H1 (cell line): ENCODE results near the gene SOX13. TPM values are rescaled to one million over a fixed set of nuclear protein-coding genes. Genes with fewer than 3 reads are reported as not detected.

Source experiments
- CTCF ChIA-PET: fragments of 300-600 bp; sonication (Branson Sonifier 250); formaldehyde crosslinking; loops from one replicate; lab custom pipeline; 2021; ENCODE audit not compliant: partially characterized antibody; lab: Charles Lee
- POLR2A ChIA-PET: fragments of 300-600 bp; sonication (Branson Sonifier 250); formaldehyde crosslinking; loops from one replicate; lab custom pipeline; 2021; ENCODE audit warnings: inconsistent platforms; ENCODE audit not compliant: partially characterized antibody; lab: Charles Lee
- DNase-seq, 2 experiments: peaks; one replicate each; pipeline versions ENCODE4 v3.0.0 to v3.0.0-alpha.2; 2010 to 2022; ENCODE audit warnings: low spot score in 2 of 2, low read depth in 1 of 2, mixed read lengths in 1 of 2
- FAIRE-seq: peaks from 2 replicates; lab custom pipeline; 2011; peaks lifted over from hg19 to GRCh38; lab: Jason Lieb, UNC
- H2AFZ ChIP-seq: 2 replicates; pipeline ENCODE4 v1.8.1; 2012; ENCODE audit warnings: low read length, inconsistent platforms
- H2AK5ac ChIP-seq: 2 replicates; pipeline ENCODE4 v1.6.1; 2013; ENCODE audit warnings: low read depth, low read length
- H2BK120ac ChIP-seq: replicated peaks from 2 replicates; pipeline ENCODE3; 2013; ENCODE audit warnings: low read depth, low read length, inconsistent platforms
- H2BK12ac ChIP-seq: 2 replicates; pipeline ENCODE4 v1.6.1; 2013; ENCODE audit warnings: low read depth, low read length
- H2BK15ac ChIP-seq: 2 replicates; pipeline ENCODE4 v1.6.1; 2013; ENCODE audit warnings: low read length
- H2BK20ac ChIP-seq: 2 replicates; pipeline ENCODE4 v1.6.1; 2013; ENCODE audit warnings: low read length
- H2BK5ac ChIP-seq: 2 replicates; pipeline ENCODE4 v1.6.1; 2013; ENCODE audit warnings: low read depth, low read length
- H3K14ac ChIP-seq: 2 replicates; pipeline ENCODE4 v1.6.1; 2013; ENCODE audit warnings: inconsistent platforms; ENCODE audit not compliant: insufficient read length
- H3K18ac ChIP-seq: 2 replicates; pipeline ENCODE4 v1.6.1; 2013; ENCODE audit warnings: low read length; ENCODE audit errors: extremely low read depth
- H3K23ac ChIP-seq: 2 replicates; pipeline ENCODE4 v1.6.1; 2013; ENCODE audit warnings: inconsistent platforms; ENCODE audit not compliant: insufficient read length
- H3K23me2 ChIP-seq: 2 replicates; pipeline ENCODE4 v1.6.1; 2013; ENCODE audit warnings: low read depth, low read length
- H3K27ac ChIP-seq: 2 replicates; pipeline ENCODE4 v1.6.1; 2011; ENCODE audit warnings: low read depth, low read length, inconsistent platforms
- H3K27me3 ChIP-seq, 4 experiments: replicated peaks in 1 of 4; 1 replicate in 1 of 4; 2 replicates in 3 of 4; pipeline versions ENCODE4 v1.6.1 to v1.8.1; 2011 to 2013; ENCODE audit warnings: low read length in 3 of 4, mild to moderate bottlenecking in 3 of 4, inconsistent platforms in 2 of 4, mixed read lengths in 2 of 4, moderate library complexity in 1 of 4; ENCODE audit not compliant: control insufficient read depth in 3 of 4, insufficient read depth in 3 of 4; ENCODE audit errors: extremely low read depth in 1 of 4
- H3K36me3 ChIP-seq, 4 experiments: 2 replicates each; pipeline versions ENCODE4 v1.6.1 to v1.8.1; 2011 to 2013; ENCODE audit warnings: mild to moderate bottlenecking in 4 of 4, low read length in 3 of 4, moderate library complexity in 2 of 4, control low read depth in 1 of 4, inconsistent platforms in 1 of 4; ENCODE audit not compliant: insufficient read depth in 4 of 4, control insufficient read depth in 2 of 4
- H3K4ac ChIP-seq: replicated peaks from 2 replicates; pipeline ENCODE3; 2013; ENCODE audit warnings: low read length, low read depth, mixed read lengths, inconsistent platforms; ENCODE audit not compliant: insufficient read length
- H3K4me1 ChIP-seq, 4 experiments: replicated peaks in 1 of 4; 1 replicate in 1 of 4; 2 replicates in 3 of 4; pipeline versions ENCODE4 v1.6.1 to v1.8.1; 2011 to 2013; ENCODE audit warnings: low read length in 3 of 4, inconsistent platforms in 2 of 4, mixed read lengths in 1 of 4; ENCODE audit not compliant: insufficient read depth in 4 of 4, control insufficient read depth in 3 of 4
- H3K4me2 ChIP-seq, 2 experiments: 2 replicates each; pipeline versions ENCODE4 v1.6.1 to v1.8.1; 2011 to 2013; ENCODE audit warnings: low read depth in 2 of 2, low read length in 2 of 2, control low read depth in 1 of 2, inconsistent platforms in 1 of 2, mild to moderate bottlenecking in 1 of 2; ENCODE audit not compliant: insufficient read depth in 1 of 2
- H3K4me3 ChIP-seq, 4 experiments: fragments of 200-600, 300-600 bp in 1 of 4; sonication (generic), shearing (Covaris generic), sonication (Bioruptor Twin) in 1 of 4; 2 replicates each; pipeline versions ENCODE4 v1.5.1 to v1.8.1; 2011 to 2016; ENCODE audit warnings: low read length in 4 of 4, low read depth in 3 of 4, control low read depth in 2 of 4, inconsistent platforms in 2 of 4, mild to moderate bottlenecking in 2 of 4, mixed read lengths in 1 of 4, moderate library complexity in 1 of 4; ENCODE audit not compliant: insufficient read depth in 2 of 4; ENCODE audit errors: extremely low read depth in 1 of 4
- H3K56ac ChIP-seq: replicated peaks from 2 replicates; pipeline ENCODE3; 2013; ENCODE audit warnings: low read depth, mild to moderate bottlenecking, mixed read lengths, low read length, inconsistent platforms; ENCODE audit not compliant: insufficient read length
- H3K79me1 ChIP-seq: 2 replicates; pipeline ENCODE4 v1.6.1; 2013; ENCODE audit warnings: low read depth, low read length, control low read depth
- H3K79me2 ChIP-seq, 2 experiments: 2 replicates each; pipeline versions ENCODE4 v1.6.1 to v1.8.1; 2012 to 2013; ENCODE audit warnings: low read length in 2 of 2, mild to moderate bottlenecking in 2 of 2, inconsistent platforms in 1 of 2; ENCODE audit not compliant: insufficient read depth in 2 of 2, control insufficient read depth in 1 of 2
- H3K9ac ChIP-seq, 4 experiments: replicated peaks in 1 of 4; 1 replicate in 1 of 4; 2 replicates in 3 of 4; pipeline versions ENCODE4 v1.6.1 to v1.8.1; 2011 to 2013; ENCODE audit warnings: low read depth in 3 of 4, low read length in 3 of 4, control low read depth in 2 of 4, mild to moderate bottlenecking in 2 of 4, moderate library complexity in 2 of 4, inconsistent platforms in 1 of 4; ENCODE audit errors: extremely low read depth in 1 of 4
- H3K9me3 ChIP-seq, 2 experiments: 2 replicates each; pipeline versions ENCODE4 v1.6.1 to v1.8.1; 2012 to 2013; ENCODE audit warnings: mild to moderate bottlenecking in 2 of 2, moderate library complexity in 2 of 2, control low read depth in 1 of 2, inconsistent platforms in 1 of 2, low read depth in 1 of 2, low read length in 1 of 2, mixed read lengths in 1 of 2; ENCODE audit not compliant: insufficient read depth in 2 of 2
- H4K20me1 ChIP-seq, 2 experiments: replicated peaks in 1 of 2; 2 replicates each; pipeline versions ENCODE3 to v1.8.1; 2011 to 2013; ENCODE audit warnings: inconsistent platforms in 2 of 2, low read length in 2 of 2, mild to moderate bottlenecking in 1 of 2; ENCODE audit not compliant: insufficient read depth in 2 of 2, control insufficient read depth in 1 of 2
- H4K5ac ChIP-seq: 2 replicates; pipeline ENCODE4 v1.6.1; 2013; ENCODE audit warnings: low read length, low read depth, mixed read lengths, inconsistent platforms; ENCODE audit not compliant: insufficient read length
- H4K8ac ChIP-seq: 2 replicates; pipeline ENCODE4 v1.8.0; 2013; ENCODE audit warnings: mild to moderate bottlenecking, moderate library complexity, low read length, inconsistent platforms; ENCODE audit not compliant: insufficient read depth; ENCODE audit errors: extremely low read depth
- H4K91ac ChIP-seq: replicated peaks from 2 replicates; pipeline ENCODE3; 2013; ENCODE audit warnings: low read length, mixed read lengths, inconsistent platforms; ENCODE audit not compliant: insufficient read length
- CBX5 ChIP-seq: fragments of 300-800, 300-1000 bp; sonication (generic); IDR thresholded peaks from 2 replicates; pipeline ENCODE4 v1.7.1; 2016; ENCODE audit warnings: antibody characterized with exemption, low read length, low read depth
- GABPA ChIP-seq: IDR thresholded peaks from 2 replicates; pipeline ENCODE4 v1.6.1; 2011; ENCODE audit warnings: mild to moderate bottlenecking, low read length, moderate library complexity, borderline replicate concordance; ENCODE audit not compliant: insufficient read depth
- JUND ChIP-seq: IDR thresholded peaks from 2 replicates; pipeline ENCODE4 v1.6.1; 2011; ENCODE audit warnings: mild to moderate bottlenecking, improper control_type of control experiment, low read length
- RAD21 ChIP-seq, 2 experiments: IDR thresholded peaks in 1 of 2; conservative IDR thresholded peaks in 1 of 2; 2 replicates each; pipeline ENCODE4 v1.6.1; 2011; ENCODE audit warnings: low read depth in 2 of 2, low read length in 2 of 2, improper control_type of control experiment in 1 of 2, inconsistent platforms in 1 of 2, mild to moderate bottlenecking in 1 of 2, moderate library complexity in 1 of 2
- RBBP5 ChIP-seq: IDR thresholded peaks from 2 replicates; pipeline ENCODE4 v1.7.1; 2012; ENCODE audit warnings: low read depth, mild to moderate bottlenecking, inconsistent platforms, low read length, moderate library complexity, borderline replicate concordance
- SRF ChIP-seq: IDR thresholded peaks from 2 replicates; pipeline ENCODE4 v1.6.1; 2011; ENCODE audit warnings: mild to moderate bottlenecking, low read depth, low read length, moderate library complexity
- TAF1 ChIP-seq: IDR thresholded peaks from 2 replicates; pipeline ENCODE4 v1.6.1; 2011; ENCODE audit warnings: mild to moderate bottlenecking, low read depth, low read length
- TBP ChIP-seq: IDR thresholded peaks from 2 replicates; pipeline ENCODE4 v1.6.1; 2011; ENCODE audit warnings: low read depth, low read length, improper control_type of control experiment
- ZNF274 ChIP-seq: IDR thresholded peaks from 2 replicates; pipeline ENCODE4 v1.7.0; 2012; ENCODE audit warnings: low read length, borderline replicate concordance; ENCODE audit errors: extremely low read depth
- WGBS, 2 experiments: shearing (Covaris generic) in 1 of 2; methylation state at CpG; one replicate each; pipeline versions ENCODE4 v1.1.6 to v1.1.7; 2013 to 2015; ENCODE audit warnings: low lambda C conversion rate in 2 of 2, mixed read lengths in 2 of 2, inconsistent platforms in 1 of 2, low coverage in 1 of 2, missing lambda C conversion rate in 1 of 2; ENCODE audit not compliant: insufficient replicate concordance in 2 of 2, insufficient coverage in 1 of 2, insufficient read length in 1 of 2; ENCODE audit errors: extremely low coverage in 1 of 2, missing lambda C conversion rate in 1 of 2; 5-methylcytosine and 5-hydroxymethylcytosine counted together
- polyA plus RNA-seq, 7 experiments: library from polyadenylated mRNA; depleted of rRNA in 3 of 7; stranded (reverse) in 5 of 7; unstranded in 2 of 7; fragments of >200 nt in 5 of 7; fragments of 200-250 nt in 2 of 7; gene quantifications; 1 replicate in 5 of 7; 2 replicates in 1 of 7; 4 replicates in 1 of 7; pipeline versions ENCODE4 v1.2.1 to v1.2.3, GENCODE V29; 2011 to 2013; ENCODE audit warnings: missing spikeins in 2 of 7, mixed read lengths in 2 of 7
- total RNA-seq: library from RNA; stranded (reverse); fragmentation: NEBNext Ultra II Directional; extraction: Animal tissue kit (Norgen Biotek cat#: 25700); gene quantifications from 2 replicates; pipeline ENCODE4 v1.2.1, GENCODE V29; 2021

Gene SOX13
- total and polyA plus RNA-seq, 2 of the 8 experiments (the other 6 are each of a cell fraction or from before 2014, with no cell fraction given), result 113 to 173 TPM

DNA sequence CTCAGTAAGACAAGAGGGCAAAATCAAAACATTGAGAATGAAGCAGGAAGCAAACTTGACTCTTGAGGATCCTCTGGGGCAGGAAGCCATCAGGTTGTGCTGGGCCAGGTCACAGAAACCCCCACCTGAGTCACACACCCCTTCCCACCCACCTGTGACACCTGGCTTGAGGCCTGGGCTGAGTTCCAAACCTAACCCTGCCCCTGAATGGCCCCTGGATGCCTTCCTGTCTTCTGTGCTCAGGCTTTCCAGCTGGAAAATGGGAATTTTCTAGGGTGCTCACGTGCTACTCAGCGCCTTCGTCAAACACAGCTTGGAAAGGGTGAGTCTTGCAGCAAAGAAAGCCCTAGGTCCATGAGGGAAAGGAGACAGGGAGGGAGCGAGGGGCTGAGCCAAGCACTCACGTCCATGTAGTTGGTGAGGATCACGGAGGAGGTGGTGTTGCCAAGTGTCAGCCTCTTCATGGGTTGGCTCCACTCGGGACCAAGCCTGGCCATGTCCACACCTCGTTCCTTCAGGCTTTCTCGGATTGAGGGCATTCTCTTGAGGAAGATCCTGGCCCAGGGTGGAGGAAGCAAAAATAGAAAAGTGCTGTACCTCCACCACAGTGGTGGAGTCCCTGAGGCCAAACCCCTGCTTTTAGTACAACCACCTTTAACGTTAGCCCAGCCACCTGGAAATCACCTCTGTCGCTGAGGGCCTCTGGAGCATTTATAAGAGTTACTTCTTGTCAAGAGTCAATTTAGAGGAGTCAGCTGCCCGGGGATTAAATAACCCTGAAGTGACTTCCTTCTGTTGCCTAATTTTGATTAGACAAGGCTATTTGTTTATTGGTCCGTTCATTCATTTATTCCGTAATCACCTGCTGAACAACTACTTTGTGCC, 88.9 kb downstream of the SOX13 start:
- Histone ChIP-seq H2AFZ (no peak overlapping the region), H3K27ac (no peak overlapping the region), H3K23me2 (no peaks in the 10 kb centered on the region; the same call in 1 of the 2 replicates), H3K4me1 (no peaks in the 10 kb centered on the region; a peak in 1 of 7 replicates), H3K4me2 (no peak overlapping the region), H2BK120ac (no peak overlapping the region), H3K27me3 (0 out of 7 replicates have a peak, but pooled peaks cover 0 to 1% (median 0%) of the 10 kb centered on the region in 4 experiments), H3K4ac (no peak overlapping the region), H4K20me1 (no peaks in the 10 kb centered on the region), H3K79me2 (no peaks in the 10 kb centered on the region), H2BK5ac (no peak overlapping the region), H3K14ac (no peak overlapping the region), H4K91ac (no peak overlapping the region), H2BK15ac (no peak overlapping the region), H3K23ac (no peak overlapping the region), H2BK20ac (no peak overlapping the region), H3K4me3 (no peak overlapping the region), H4K5ac (no peak overlapping the region), H2AK5ac (no peak overlapping the region), H4K8ac (no peak overlapping the region; the same call in 1 of the 2 replicates), H2BK12ac (no peak overlapping the region; the same call in 1 of the 2 replicates), H3K56ac (no peak overlapping the region), H3K9me3 (no peaks in the 10 kb centered on the region), H3K18ac (no peak overlapping the region), H3K79me1 (no peaks in the 10 kb centered on the region), H3K9ac (no peak overlapping the region), H3K36me3 (no peaks in the 10 kb centered on the region)
- ChIA-PET CTCF (interaction anchor here (0.8 to 18.7 kb wide), 49 partner anchors 9 to 404 kb away, joined by 3 to 360 read pairs (median 6); partner anchors contain the start of genes ETNK2, GOLT1A, KISS1 and PLEKHA6), POLR2A (interaction anchor here (1.2 to 1.3 kb wide), 2 partner anchors 30 to 300 kb away, joined by 4 to 5 read pairs; no protein-coding TSS in a partner anchor)
- no peak for FAIRE-seq
- WGBS, 2 experiments, result 84% methylated on average over 14 of the region's 14 CpGs; no CpG with 5 or more reads in 1 of the 2 experiments
- DNase-seq, result no peak
- TF ChIP-seq TAF1 (no peak), SRF (no peak), GABPA (no peak), TBP (no peak), RBBP5 (no peak), CBX5 (no peak), JUND (no peak), RAD21 (IDR thresholded peaks at IDR 0.05 in 1 of 2, conservative IDR thresholded peaks at IDR 0.05 in 1 of 2; ENCODE audit: low read depth in 2 of 2, low read length in 2 of 2) (no peak), ZNF274 (no peak)
